ENCODE measurements around the gene ATG2A. TPM values are rescaled to one million over a fixed set of nuclear protein-coding genes. Genes with fewer than 3 reads are reported as not detected.

Gene ATG2A
- polyA plus RNA-seq, 1 donor from 2014 or later: 3.9 TPM

GRCh38 chr11:64931290-64931689 lies 14.3 kb upstream of the ATG2A start:
- Mint-ChIP-seq H3K36me3 (peaks cover 5% of the 10 kb centered on the region), H3K4me1 (peaks cover 0 to 3% (median 0%) of the 10 kb centered on the region in 3 donors), H3K9me3 (no peaks in the 10 kb centered on the region), H3K4me3 (no peak overlapping the region), H3K27ac (no peak overlapping the region), H3K27me3 (no peaks in the 10 kb centered on the region)

- Mint-ChIP-seq H3K27me3 (no peaks in the 10 kb centered on the region), H3K4me1 (peaks cover 0 to 3% (median 0%) of the 10 kb centered on the region in 3 donors), H3K9me3 (no peaks in the 10 kb centered on the region), H3K4me3 (no peak overlapping the region), H3K27ac (no peak overlapping the region), H3K36me3 (peaks cover 5% of the 10 kb centered on the region)
These were observed 13.3 kb upstream of the ATG2A start for GRCh38 chr11:64930340-64930739.

- peaks cover 5% of the 10 kb centered on the region for H3K36me3 Mint-ChIP-seq
- H3K9me3 Mint-ChIP-seq: no peaks in the 10 kb centered on the region
- H3K27ac Mint-ChIP-seq: no peak overlapping the region
- no peak overlapping the region for H3K4me3 Mint-ChIP-seq
- no peaks in the 10 kb centered on the region for H3K27me3 Mint-ChIP-seq
- H3K4me1 Mint-ChIP-seq: peaks cover 0 to 5% (median 0%) of the 10 kb centered on the region in 3 donors
These were observed 12.6 kb upstream of the ATG2A start for GRCh38 chr11:64929625-64930024.

GRCh38 chr11:64928957-64929356 lies 11.9 kb upstream of the ATG2A start:
- no peaks in the 10 kb centered on the region for H3K9me3 Mint-ChIP-seq
- no peaks in the 10 kb centered on the region for H3K27me3 Mint-ChIP-seq
- no peak overlapping the region for H3K27ac Mint-ChIP-seq
- peaks cover 3 to 11% (median 6%) of the 10 kb centered on the region in 3 donors for H3K4me1 Mint-ChIP-seq
- H3K4me3 Mint-ChIP-seq: no peak overlapping the region
- peaks cover 2% of the 10 kb centered on the region for H3K36me3 Mint-ChIP-seq

- Mint-ChIP-seq H3K9me3 (no peaks in the 10 kb centered on the region), H3K4me3 (peak overlapping the region; percentile 58 to 84 (median 71)), H3K27me3 (no peaks in the 10 kb centered on the region), H3K4me1 (peaks cover 8 to 12% (median 9%) of the 10 kb centered on the region in 3 donors), H3K27ac (no peak overlapping the region), H3K36me3 (peaks cover 2% of the 10 kb centered on the region)
These were observed 9.7 kb upstream of the ATG2A start for GRCh38 chr11:64926689-64927088.

GRCh38 chr11:64925536-64926436 lies 8.8 kb upstream of the ATG2A start:
- peak overlapping the region; percentile 92 to 100 (median 98) for H3K4me3 Mint-ChIP-seq
- no peaks in the 10 kb centered on the region for H3K9me3 Mint-ChIP-seq
- H3K27ac Mint-ChIP-seq: peak overlapping the region in 1 of 3 donors; percentile 25
- H3K36me3 Mint-ChIP-seq: peaks cover 2% of the 10 kb centered on the region
- no peaks in the 10 kb centered on the region for H3K27me3 Mint-ChIP-seq
- H3K4me1 Mint-ChIP-seq: peaks cover 8 to 12% (median 9%) of the 10 kb centered on the region in 3 donors

GRCh38 chr11:64924910-64925284 lies 7.9 kb upstream of the ATG2A start:
- H3K27me3 Mint-ChIP-seq: no peaks in the 10 kb centered on the region
- peaks cover 8 to 10% (median 9%) of the 10 kb centered on the region in 3 donors for H3K4me1 Mint-ChIP-seq
- no peaks in the 10 kb centered on the region for H3K9me3 Mint-ChIP-seq
- peak overlapping the region; percentile 92 to 100 (median 98) for H3K4me3 Mint-ChIP-seq
- H3K27ac Mint-ChIP-seq: peak overlapping the region in 1 of 3 donors; percentile 23
- H3K36me3 Mint-ChIP-seq: peaks cover 2% of the 10 kb centered on the region

GRCh38 chr11:64923944-64924909 lies 7.2 kb upstream of the ATG2A start, which contains the start of gene PPP2R5B:
TSS of gene PPP2R5B (plus strand) at chr11:64924689. CDS start at chr11:64925735, 1,046 bp downstream.
- H3K9me3 Mint-ChIP-seq: no peaks in the 10 kb centered on the region
- peak within 1 kb of the TSS; percentile 68 to 97 (median 97) for H3K27ac Mint-ChIP-seq
- H3K4me1 Mint-ChIP-seq: peaks cover 8 to 10% (median 9%) of the 10 kb centered on the region in 3 donors
- H3K27me3 Mint-ChIP-seq: no peaks in the 10 kb centered on the region
- H3K36me3 Mint-ChIP-seq: peaks cover 2% of the 10 kb centered on the region
- peak within 1 kb of the TSS; percentile 92 to 100 (median 98) for H3K4me3 Mint-ChIP-seq

- peaks cover 2% of the 10 kb centered on the region for H3K36me3 Mint-ChIP-seq
- H3K27me3 Mint-ChIP-seq: no peaks in the 10 kb centered on the region
- H3K9me3 Mint-ChIP-seq: no peaks in the 10 kb centered on the region
- no peak overlapping the region for H3K27ac Mint-ChIP-seq
- peak overlapping the region in 1 of 4 donors; percentile 12 for H3K4me3 Mint-ChIP-seq
- H3K4me1 Mint-ChIP-seq: peaks cover 8 to 12% (median 10%) of the 10 kb centered on the region in 3 donors
These were observed 6.2 kb upstream of the ATG2A start for GRCh38 chr11:64923151-64923661.

- Mint-ChIP-seq H3K27me3 (no peaks in the 10 kb centered on the region), H3K27ac (no peak overlapping the region), H3K4me3 (peak overlapping the region in 1 of 4 donors; percentile 40), H3K4me1 (peaks cover 17 to 28% (median 22%) of the 10 kb centered on the region in 3 donors), H3K9me3 (no peaks in the 10 kb centered on the region), H3K36me3 (peaks cover 1% of the 10 kb centered on the region)
These were observed 4.4 kb upstream of the ATG2A start for GRCh38 chr11:64921384-64921783.

GRCh38 chr11:64920124-64920523 lies 3.1 kb upstream of the ATG2A start:
- Mint-ChIP-seq H3K4me3 (peak overlapping the region in 1 of 4 donors; percentile 65), H3K9me3 (no peaks in the 10 kb centered on the region), H3K27me3 (no peaks in the 10 kb centered on the region), H3K4me1 (peaks cover 24 to 33% (median 30%) of the 10 kb centered on the region in 3 donors), H3K36me3 (no peaks in the 10 kb centered on the region), H3K27ac (peak overlapping the region in 1 of 3 donors; percentile 12)

- Mint-ChIP-seq H3K9me3 (no peaks in the 10 kb centered on the region), H3K27me3 (no peaks in the 10 kb centered on the region), H3K4me1 (peaks cover 24 to 33% (median 30%) of the 10 kb centered on the region in 3 donors), H3K4me3 (no peak overlapping the region), H3K36me3 (no peaks in the 10 kb centered on the region), H3K27ac (peak overlapping the region in 1 of 3 donors; percentile 12)
These were observed 2.6 kb upstream of the ATG2A start for GRCh38 chr11:64919627-64920026.

GRCh38 chr11:64918017-64918416 lies 1.0 kb upstream of the ATG2A start:
- Mint-ChIP-seq H3K27me3 (no peaks in the 10 kb centered on the region), H3K36me3 (no peaks in the 10 kb centered on the region), H3K9me3 (no peaks in the 10 kb centered on the region), H3K27ac (peak overlapping the region; percentile 47 to 96 (median 90)), H3K4me1 (peaks cover 16 to 26% (median 21%) of the 10 kb centered on the region in 3 donors), H3K4me3 (peak overlapping the region; percentile 82 to 96 (median 89))

- H3K27ac Mint-ChIP-seq: peak overlapping the region; percentile 47 to 96 (median 90)
- H3K36me3 Mint-ChIP-seq: no peaks in the 10 kb centered on the region
- H3K27me3 Mint-ChIP-seq: no peaks in the 10 kb centered on the region
- H3K4me1 Mint-ChIP-seq: peaks cover 16 to 26% (median 21%) of the 10 kb centered on the region in 3 donors
- peak overlapping the region; percentile 82 to 96 (median 89) for H3K4me3 Mint-ChIP-seq
- H3K9me3 Mint-ChIP-seq: no peaks in the 10 kb centered on the region
These were observed 620 bp upstream of the ATG2A start for GRCh38 chr11:64917663-64917995.

All from IgD-negative memory B cell (primary cell).